K562 (cell line): ENCODE data around the gene TLR5. TPM values are rescaled to one million over a fixed set of nuclear protein-coding genes. Genes with fewer than 3 reads are reported as not detected.
A peak's percentile ranks its signal among the peaks of the same experiment; 100 is the strongest.

Source experiments
- ATAC-seq: fragments of 200-7000 bp; cut with Tn5 transposase; 3 replicates; pipeline ENCODE4 v1.9.1; 2020; ENCODE audit warnings: moderate library complexity
- BruUV-seq: library from RNA; stranded (reverse); fragments of 400-500 nt; replicated peaks from 2 replicates; lab custom pipeline; 2021; lab: Mats Ljungman, UMichigan
- CTCF ChIA-PET: fragments of 300-600 bp; formaldehyde crosslinking; extraction: SDS; loops from one replicate; lab custom pipeline; 2021; ENCODE audit warnings: low intra/inter-chr PET ratio; lab: Yijun Ruan, JAX
- POLR2A ChIA-PET: fragments of 300-600, 350-650 bp; sonication (Branson Sonifier 250); formaldehyde crosslinking; extraction: SDS; loops from one replicate; lab custom pipeline; 2021; ENCODE audit warnings: antibody characterized with exemption, inconsistent platforms; lab: Yijun Ruan, JAX
- DNase-seq, 4 experiments: peaks; one replicate each; pipeline versions ENCODE4 v3.0.0 to v3.0.0-alpha.2; 2011 to 2018; ENCODE audit warnings: low spot score in 3 of 4, mixed read lengths in 3 of 4; ENCODE audit errors: extremely low read depth in 1 of 4
- FAIRE-seq: peaks from 2 replicates; lab custom pipeline; 2011; peaks lifted over from hg19 to GRCh38; lab: Jason Lieb, UNC
- H2AFZ ChIP-seq: 2 replicates; pipeline ENCODE4 v1.6.0; 2011; ENCODE audit warnings: low read depth, low read length, control low read depth, inconsistent platforms
- H3K27ac ChIP-seq: fragments of 200-600 bp; 3 replicates; pipeline ENCODE4 v1.8.0; 2011; ENCODE audit warnings: low read depth, mild to moderate bottlenecking, control low read depth, inconsistent platforms, low read length, moderate library complexity, mixed read lengths; ENCODE audit errors: extremely low read depth
- H3K27me3 ChIP-seq, 2 experiments: fragments of 300-600 bp in 1 of 2; 2 replicates in 1 of 2; 3 replicates in 1 of 2; pipeline versions ENCODE4 v1.6.0 to v1.8.0; 2011; ENCODE audit warnings: inconsistent platforms in 2 of 2, low read length in 2 of 2, mild to moderate bottlenecking in 1 of 2, mixed read lengths in 1 of 2, moderate library complexity in 1 of 2; ENCODE audit not compliant: control insufficient read depth in 2 of 2, insufficient read depth in 2 of 2
- H3K36me3 ChIP-seq: fragments of 300-600 bp; 3 replicates; pipeline ENCODE4 v1.8.0; 2011; ENCODE audit warnings: mild to moderate bottlenecking, low read length, inconsistent platforms; ENCODE audit not compliant: control insufficient read depth, insufficient read depth
- H3K4me1 ChIP-seq, 2 experiments: fragments of 200-600 bp in 1 of 2; replicated peaks in 1 of 2; 2 replicates in 1 of 2; 3 replicates in 1 of 2; pipeline versions ENCODE4 v1.5.1 to v1.8.0; 2011; ENCODE audit warnings: inconsistent platforms in 2 of 2, low read length in 2 of 2, mild to moderate bottlenecking in 1 of 2, mixed read lengths in 1 of 2, moderate library complexity in 1 of 2; ENCODE audit not compliant: control insufficient read depth in 2 of 2, insufficient read depth in 2 of 2
- H3K4me2 ChIP-seq: 2 replicates; pipeline ENCODE4 v1.6.1; 2011; ENCODE audit warnings: low read length, control low read depth, inconsistent platforms, mixed read lengths; ENCODE audit not compliant: insufficient read depth
- H3K4me3 ChIP-seq: fragments of 200-600 bp; sonication (generic), shearing (Covaris generic); 2 replicates; pipeline ENCODE4 v1.5.1; 2016; ENCODE audit warnings: control low read depth, inconsistent platforms
- H3K79me2 ChIP-seq: fragments of 200-600 bp; 3 replicates; pipeline ENCODE4 v1.8.0; 2011; ENCODE audit warnings: low read length, inconsistent platforms; ENCODE audit not compliant: control insufficient read depth, insufficient read depth
- H3K9ac ChIP-seq, 2 experiments: 2 replicates each; pipeline versions ENCODE4 v1.6.0 to v1.6.1; 2011; ENCODE audit warnings: low read depth in 2 of 2, low read length in 2 of 2, control low read depth in 1 of 2, inconsistent platforms in 1 of 2, mild to moderate bottlenecking in 1 of 2, mixed read lengths in 1 of 2; ENCODE audit not compliant: insufficient read depth in 1 of 2
- H3K9me1 ChIP-seq: one replicate; pipeline ENCODE4 v1.6.0; 2011; ENCODE audit warnings: inconsistent platforms, mild to moderate bottlenecking, low read length, moderate library complexity; ENCODE audit not compliant: control insufficient read depth, insufficient read depth
- H3K9me3 ChIP-seq: replicated peaks from 2 replicates; pipeline ENCODE4 v1.5.1; 2011; ENCODE audit warnings: low read depth, low read length, inconsistent platforms; ENCODE audit not compliant: control insufficient read depth, insufficient read depth
- H4K20me1 ChIP-seq: replicated peaks from 2 replicates; pipeline ENCODE4 v1.6.1; 2011; ENCODE audit warnings: low read length, inconsistent platforms, mixed read lengths; ENCODE audit not compliant: control insufficient read depth, insufficient read depth
- ETS2 ChIP-seq: IDR thresholded peaks from 2 replicates; pipeline ENCODE4 v1.6.1; 2016; ENCODE audit warnings: borderline replicate concordance, missing genetic modification characterization, mild to moderate bottlenecking, moderate library complexity, missing compliant biosample characterization; ENCODE audit not compliant: poor library complexity, severe bottlenecking
- HSF4 ChIP-seq: fragments of 250-450 bp; sonication (Bioruptor Pico); IDR thresholded peaks from 2 replicates; pipeline ENCODE4 v2.1.2; 2022; ENCODE audit warnings: mild to moderate bottlenecking, moderate library complexity, borderline replicate concordance
- NCOA2 ChIP-seq, 2 experiments: fragments of 450-650 bp; IDR thresholded peaks; 2 replicates each; pipeline ENCODE4 v1.6.1; 2018; ENCODE audit warnings: mild to moderate bottlenecking in 2 of 2, moderate library complexity in 1 of 2; ENCODE audit not compliant: partially characterized antibody in 2 of 2
- ZNF253 ChIP-seq: fragments of 250-450 bp; sonication (Bioruptor Pico); conservative IDR thresholded peaks from 2 replicates; pipeline ENCODE4 v1.6.1; 2021; ENCODE audit warnings: mild to moderate bottlenecking
- ZNF347 ChIP-seq: fragments of 450-650 bp; formaldehyde crosslinking; IDR thresholded peaks from 2 replicates; pipeline ENCODE4 v1.4.0; 2020; ENCODE audit warnings: low read depth, mild to moderate bottlenecking, moderate library complexity
- ZNF584 ChIP-seq: fragments of 200-800 bp; sonication (Bioruptor generic); IDR thresholded peaks from 2 replicates; pipeline ENCODE4 v1.6.1; 2016; ENCODE audit warnings: low read depth, mild to moderate bottlenecking, missing genetic modification characterization, missing compliant biosample characterization
- WGBS: fragments of 100-300 bp; shearing (Covaris generic); methylation state at CpG from one replicate; pipeline ENCODE4 v1.1.6; 2016; ENCODE audit warnings: low coverage, mixed read lengths; ENCODE audit not compliant: insufficient coverage; ENCODE audit errors: missing lambda C conversion rate; 5-methylcytosine and 5-hydroxymethylcytosine counted together
- in situ Hi-C: fragments of 300-500 bp; cut with MboI; formaldehyde crosslinking; loops from 4 replicates; pipeline ENCODE4 v1.15.0; 2018; ENCODE audit warnings: inconsistent platforms, mixed read lengths
- intact Hi-C: fragments of 100-400 bp; cut with micrococcal nuclease; formaldehyde crosslinking; loops from 2 replicates; pipeline ENCODE4 v1.14.2; 2022
- polyA plus RNA-seq, 8 experiments: library from polyadenylated mRNA; depleted of rRNA in 4 of 8; stranded (reverse) in 5 of 8; unstranded in 3 of 8; fragments of >200 nt; fragmentation: Nextera tagmentation in 2 of 8; fragmentation: Illumina TruSeq in 1 of 8; extraction: Ambion mirVana in 2 of 8; extraction: Trizol in 1 of 8; gene quantifications; 2 replicates each; pipeline versions ENCODE4 v1.2.1 to v1.2.3, GENCODE V29; 2011 to 2014; ENCODE audit warnings: inconsistent platforms in 1 of 8, missing spikeins in 1 of 8
- total RNA-seq, 7 experiments: library from RNA; depleted of rRNA in 6 of 7; stranded (reverse); fragments of >200 nt in 6 of 7; fragmentation: Illumina TruSeq in 2 of 7; extraction: Trizol in 2 of 7; gene quantifications; 2 replicates each; pipeline versions ENCODE4 v1.2.1 to v1.2.3, GENCODE V29; 2011 to 2021; ENCODE audit warnings: low replicate concordance in 1 of 7

The TLR5 gene
- total and polyA plus RNA-seq, 9 of the 15 experiments (the other 6 are each of a cell fraction or from before 2014, with no cell fraction given), result 0.93 to 7.4 (median 1.9) TPM

GRCh38 chr1:223144914-223145313 is 1.9 kb upstream of the TLR5 start:
- Histone ChIP-seq H3K4me1 (peaks cover 22 to 23% of the 10 kb centered on the region in 2 experiments), H4K20me1 (no peaks in the 10 kb centered on the region), H3K9me1 (peaks cover 3% of the 10 kb centered on the region), H3K27me3 (no peaks in the 10 kb centered on the region), H3K9ac (no peak overlapping the region), H3K4me2 (no peak overlapping the region), H3K9me3 (no peaks in the 10 kb centered on the region), H3K36me3 (no peaks in the 10 kb centered on the region), H3K27ac (no peak overlapping the region), H3K4me3 (no peak overlapping the region), H3K79me2 (no peaks in the 10 kb centered on the region), H2AFZ (0 out of 2 replicates have a peak overlapping the region, but pooled peaks have one; percentile 98)
- CTCF ChIA-PET, result no interaction called here
- POLR2A ChIA-PET, result interaction anchor here (1.1 kb wide), 1 partner anchor 377 kb away, joined by 3 read pairs; no protein-coding TSS in a partner anchor
- no peak for DNase-seq
- no peak for FAIRE-seq
- no peak for ATAC-seq
- TF ChIP-seq ZNF347 (CRISPR knock-in tag) (no peak), ZNF253 (no peak), ETS2 (tag) (no peak), NCOA2 (IDR thresholded peaks at IDR 0.05; ENCODE audit: partially characterized antibody in 2 of 2) (no peak), HSF4 (no peak), ZNF584 (CRISPR knock-in tag) (no peak)
- 79% methylated on average over 5 of the region's 5 CpGs for WGBS
- no TSS peak for BruUV-seq
- in situ Hi-C loops, result loop anchor here (25.0 kb wide), 1 partner anchor 542 kb away; no protein-coding TSS in a partner anchor
- intact Hi-C loops, result no loop called here
